C4-2B (cell line): ENCODE data around the gene EIF5B.

Experiments
- CTCF ChIP-seq: fragments of 450-650 bp; conservative IDR thresholded peaks from 2 replicates; pipeline ENCODE4 v1.5.1; 2017; ENCODE audit warnings: mild to moderate bottlenecking
- ZFX ChIP-seq: fragments of 450-650 bp; IDR thresholded peaks from 2 replicates; pipeline ENCODE4 v1.6.1; 2017

- TF ChIP-seq CTCF (no peak), ZFX (no peak)
Measured at GRCh38 chr2:99386011-99386410, 48.8 kb downstream of the EIF5B start.
